Measurements from ENCODE around the gene ADAMTS2. TPM values are rescaled to one million over a fixed set of nuclear protein-coding genes. Genes with fewer than 3 reads are reported as not detected.
A peak's percentile ranks its signal among the peaks of the same experiment; 100 is the strongest.

The ADAMTS2 gene
- total and polyA plus RNA-seq, 2 of the 8 experiments (the other 6 are each of a cell fraction or from before 2014, with no cell fraction given), result 6.6 to 7.3 TPM

GRCh38 chr5:179326122-179326927 is 18.9 kb downstream of the ADAMTS2 start (continued):
- no peak for TF ChIP-seq CHD7 (IDR thresholded peaks at IDR 0.05; ENCODE audit: insufficient replicate concordance, low read length)
- TF ChIP-seq KDM4A (IDR thresholded peaks at IDR 0.05; ENCODE audit: low read depth, low read length, severe bottlenecking), result peak; percentile 73
- TF ChIP-seq TAF7 (optimal IDR thresholded peaks at IDR 0.05; ENCODE audit: borderline replicate concordance, low read depth, low read length), result no peak
- no peak for TF ChIP-seq NRF1 (IDR thresholded peaks at IDR 0.05; ENCODE audit: low read depth, low read length)
- no peak for TF ChIP-seq JUN (IDR thresholded peaks at IDR 0.05; ENCODE audit: low read depth, low read length)
- TF ChIP-seq RBBP5 (IDR thresholded peaks at IDR 0.05; ENCODE audit: borderline replicate concordance, low read depth, low read length), result no peak
- no peak for TF ChIP-seq SRF (IDR thresholded peaks at IDR 0.05; ENCODE audit: low read depth, low read length)
- TF ChIP-seq SP1 (IDR thresholded peaks at IDR 0.05; ENCODE audit: low read depth, low read length), result no peak
- TF ChIP-seq GTF2F1 (IDR thresholded peaks at IDR 0.05; ENCODE audit: borderline replicate concordance, low read depth, low read length), result no peak
- peak; percentile 26 for TF ChIP-seq ASH2L (IDR thresholded peaks at IDR 0.05; ENCODE audit: low read length)
